Ishikawa (cell line): ENCODE results near the gene OSBPL9.

ENCODE experiments used
- CEBPB ChIP-seq: IDR thresholded peaks from 2 replicates; pipeline ENCODE4 v1.6.1; 2012
- CREB1 ChIP-seq: IDR thresholded peaks from 2 replicates; pipeline ENCODE4 v1.6.1; 2012; ENCODE audit warnings: low read depth
- EGR1 ChIP-seq: IDR thresholded peaks from 2 replicates; pipeline ENCODE4 v1.6.1; 2012
- EP300 ChIP-seq: IDR thresholded peaks from 2 replicates; pipeline ENCODE4 v1.6.1; 2012; ENCODE audit warnings: borderline replicate concordance
- FOXM1 ChIP-seq: IDR thresholded peaks from 2 replicates; pipeline ENCODE4 v1.6.1; 2012; ENCODE audit warnings: low read depth, borderline replicate concordance
- MAX ChIP-seq: IDR thresholded peaks from 2 replicates; pipeline ENCODE4 v1.6.1; 2012
- NFIC ChIP-seq: IDR thresholded peaks from 2 replicates; pipeline ENCODE4 v1.6.1; 2012
- RAD21 ChIP-seq: IDR thresholded peaks from 2 replicates; pipeline ENCODE4 v1.6.1; 2012; ENCODE audit warnings: low read depth
- REST ChIP-seq: IDR thresholded peaks from 2 replicates; pipeline ENCODE4 v1.6.1; 2012; ENCODE audit warnings: low read depth, mild to moderate bottlenecking
- TAF1 ChIP-seq: IDR thresholded peaks from 2 replicates; pipeline ENCODE4 v1.6.1; 2012; ENCODE audit warnings: low read depth, mild to moderate bottlenecking
- TCF12 ChIP-seq: IDR thresholded peaks from 2 replicates; pipeline ENCODE4 v1.6.1; 2012; ENCODE audit warnings: low read depth
- TEAD4 ChIP-seq: IDR thresholded peaks from 2 replicates; pipeline ENCODE4 v1.6.1; 2012
- USF1 ChIP-seq: IDR thresholded peaks from 2 replicates; pipeline ENCODE4 v1.6.1; 2012
- YY1 ChIP-seq: IDR thresholded peaks from 2 replicates; pipeline ENCODE4 v1.6.1; 2012; ENCODE audit warnings: low read depth
- ZBTB7A ChIP-seq: IDR thresholded peaks from 2 replicates; pipeline ENCODE4 v1.6.1; 2012; ENCODE audit warnings: low read depth

The OSBPL9 gene

GRCh38 chr1:51581238-51581637, 35.7 kb upstream of the OSBPL9 start:
- TF ChIP-seq MAX (no peak), FOXM1 (no peak), REST (no peak), ZBTB7A (no peak), RAD21 (no peak), EP300 (no peak), USF1 (no peak), YY1 (no peak), NFIC (no peak), TEAD4 (no peak), CREB1 (no peak), TCF12 (no peak), CEBPB (no peak), TAF1 (no peak), EGR1 (no peak)

GRCh38 chr1:51583532-51583931, 33.4 kb upstream of the OSBPL9 start:
- no peak for TF ChIP-seq TAF1
- no peak for TF ChIP-seq FOXM1
- TF ChIP-seq EGR1, result no peak
- no peak for TF ChIP-seq REST
- no peak for TF ChIP-seq ZBTB7A
- no peak for TF ChIP-seq RAD21
- TF ChIP-seq MAX, result no peak
- no peak for TF ChIP-seq NFIC
- no peak for TF ChIP-seq TCF12
- TF ChIP-seq CREB1, result no peak
- no peak for TF ChIP-seq EP300
- TF ChIP-seq TEAD4, result no peak
- no peak for TF ChIP-seq CEBPB
- TF ChIP-seq USF1, result no peak
- TF ChIP-seq YY1, result no peak

GRCh38 chr1:51584021-51584420, 32.9 kb upstream of the OSBPL9 start:
- TF ChIP-seq FOXM1 (no peak), YY1 (no peak), RAD21 (no peak), EGR1 (no peak), NFIC (no peak), CEBPB (no peak), CREB1 (no peak)

GRCh38 chr1:51592711-51593110, 24.2 kb upstream of the OSBPL9 start:
- TF ChIP-seq CEBPB, result no peak
- TF ChIP-seq EP300, result no peak
- no peak for TF ChIP-seq FOXM1
- TF ChIP-seq USF1, result no peak
- no peak for TF ChIP-seq RAD21
- TF ChIP-seq TAF1, result no peak
- no peak for TF ChIP-seq ZBTB7A
- TF ChIP-seq TCF12, result no peak

GRCh38 chr1:51594716-51595115, 22.2 kb upstream of the OSBPL9 start:
- TF ChIP-seq YY1, result no peak
- no peak for TF ChIP-seq EGR1

- TF ChIP-seq YY1, result no peak
- no peak for TF ChIP-seq TEAD4
- TF ChIP-seq CEBPB, result no peak
- no peak for TF ChIP-seq TCF12
- TF ChIP-seq EP300, result no peak
- no peak for TF ChIP-seq CREB1
- no peak for TF ChIP-seq EGR1
- no peak for TF ChIP-seq FOXM1
Measured at GRCh38 chr1:51600529-51600928, 16.4 kb upstream of the OSBPL9 start.
